NCI-H446 treated with DMSO at 0.1 percent for 48 hours (cell line): Measurements from ENCODE around the gene GADD45GIP1.

Source experiments
- DNase-seq: peaks from one replicate; lab custom pipeline; 2025; lab: John Stamatoyannopoulos, UW

GADD45GIP1 gene

GRCh38 chr19:12907166-12907565 lies 49.9 kb downstream of the GADD45GIP1 start:
- no peak for DNase-seq
